IMR-90 (cell line): ENCODE data around the gene ANTXRL. TPM values are rescaled to one million over a fixed set of nuclear protein-coding genes. Genes with fewer than 3 reads are reported as not detected.

ENCODE experiments used
- ATAC-seq: fragments of 200-7000 bp; cut with Tn5 transposase; 2 replicates; pipeline ENCODE4 v1.9.1; 2020; ENCODE audit warnings: low read depth, mild to moderate bottlenecking, moderate library complexity
- BruUV-seq: library from RNA; stranded (reverse); fragments of 400-500 nt; replicated peaks from 2 replicates; lab custom pipeline; 2021; lab: Mats Ljungman, UMichigan
- CTCF ChIA-PET: fragments of 300-600 bp; formaldehyde crosslinking; extraction: SDS; loops from one replicate; lab custom pipeline; 2021; ENCODE audit warnings: antibody characterized with exemption; lab: Yijun Ruan, JAX
- POLR2A ChIA-PET: fragments of 300-600 bp; sonication (Branson Sonifier 250); formaldehyde crosslinking; loops from one replicate; lab custom pipeline; 2022; ENCODE audit warnings: antibody characterized with exemption; ENCODE audit not compliant: unreplicated experiment; lab: Charles Lee
- DNase-seq: peaks from one replicate; pipeline ENCODE4 v3.0.0; 2013
- H2AFZ ChIP-seq: replicated peaks from 2 replicates; pipeline ENCODE3; 2013; ENCODE audit warnings: low read length, mild to moderate bottlenecking; ENCODE audit not compliant: poor library complexity
- H2AK5ac ChIP-seq: 2 replicates; pipeline ENCODE4 v1.6.1; 2013; ENCODE audit warnings: low read depth, low read length, inconsistent platforms
- H2AK9ac ChIP-seq: replicated peaks from 2 replicates; pipeline ENCODE3; 2013; ENCODE audit warnings: mild to moderate bottlenecking, low read depth, low read length, moderate library complexity; ENCODE audit not compliant: poor library complexity
- H2BK120ac ChIP-seq: 2 replicates; pipeline ENCODE4 v1.6.1; 2013; ENCODE audit warnings: low read depth, low read length, inconsistent platforms
- H2BK15ac ChIP-seq: 3 replicates; pipeline ENCODE4 v1.6.1; 2013; ENCODE audit warnings: low read depth, low read length, inconsistent platforms
- H2BK20ac ChIP-seq: 2 replicates; pipeline ENCODE4 v1.6.1; 2013; ENCODE audit warnings: low read depth, mild to moderate bottlenecking, inconsistent platforms, low read length, moderate library complexity
- H2BK5ac ChIP-seq: 2 replicates; pipeline ENCODE4 v1.6.1; 2013; ENCODE audit warnings: mild to moderate bottlenecking, low read depth, low read length, inconsistent platforms; ENCODE audit not compliant: poor library complexity, severe bottlenecking
- H3K14ac ChIP-seq: replicated peaks from 2 replicates; pipeline ENCODE4 v1.6.1; 2013; ENCODE audit warnings: low read depth, low read length, inconsistent platforms
- H3K18ac ChIP-seq: 2 replicates; pipeline ENCODE4 v1.6.1; 2013; ENCODE audit warnings: low read depth, low read length, control low read depth
- H3K23ac ChIP-seq: 2 replicates; pipeline ENCODE4 v1.6.1; 2013; ENCODE audit warnings: low read depth, low read length, inconsistent platforms
- H3K27ac ChIP-seq: 2 replicates; pipeline ENCODE4 v1.5.1; 2013; ENCODE audit warnings: mild to moderate bottlenecking, control low read depth, low read length; ENCODE audit not compliant: insufficient read depth
- H3K27me3 ChIP-seq: 2 replicates; pipeline ENCODE4 v1.6.1; 2013; ENCODE audit warnings: low read length; ENCODE audit not compliant: control insufficient read depth, insufficient read depth
- H3K36me3 ChIP-seq: 2 replicates; pipeline ENCODE4 v1.6.1; 2013; ENCODE audit warnings: low read length, mixed read lengths; ENCODE audit not compliant: control insufficient read depth, insufficient read depth
- H3K4ac ChIP-seq: 2 replicates; pipeline ENCODE4 v1.6.1; 2013; ENCODE audit warnings: low read depth, low read length, inconsistent platforms
- H3K4me1 ChIP-seq: 2 replicates; pipeline ENCODE4 v1.6.1; 2013; ENCODE audit warnings: low read length, mixed read lengths; ENCODE audit not compliant: control insufficient read depth, insufficient read depth
- H3K4me2 ChIP-seq: 2 replicates; pipeline ENCODE4 v1.6.1; 2013; ENCODE audit warnings: low read depth, mild to moderate bottlenecking, control low read depth, low read length, moderate library complexity
- H3K4me3 ChIP-seq: 2 replicates; pipeline ENCODE4 v1.5.1; 2013; ENCODE audit warnings: low read depth, mild to moderate bottlenecking, control low read depth, low read length, moderate library complexity; ENCODE audit not compliant: insufficient read depth
- H3K56ac ChIP-seq: 2 replicates; pipeline ENCODE4 v1.6.1; 2013; ENCODE audit warnings: low read length, inconsistent platforms; ENCODE audit not compliant: insufficient read depth; ENCODE audit errors: extremely low read depth
- H3K79me1 ChIP-seq, 2 experiments: 2 replicates each; pipeline ENCODE4 v1.6.1; 2013; ENCODE audit warnings: low read length in 2 of 2, inconsistent platforms in 1 of 2, low read depth in 1 of 2
- H3K9ac ChIP-seq: 2 replicates; pipeline ENCODE4 v1.6.1; 2013; ENCODE audit warnings: low read depth, low read length, control low read depth
- H3K9me1 ChIP-seq: 2 replicates; pipeline ENCODE4 v1.6.1; 2013; ENCODE audit warnings: low read length, inconsistent platforms; ENCODE audit not compliant: insufficient read depth
- H3K9me3 ChIP-seq: 2 replicates; pipeline ENCODE4 v1.6.1; 2013; ENCODE audit warnings: low read length; ENCODE audit not compliant: control insufficient read depth, insufficient read depth
- H4K20me1 ChIP-seq: 2 replicates; pipeline ENCODE4 v1.6.1; 2013; ENCODE audit warnings: low read length, inconsistent platforms; ENCODE audit not compliant: insufficient read depth
- H4K5ac ChIP-seq: 2 replicates; pipeline ENCODE4 v1.6.1; 2013; ENCODE audit warnings: mild to moderate bottlenecking, low read depth, low read length, control low read depth
- H4K8ac ChIP-seq, 2 experiments: 2 replicates each; pipeline ENCODE4 v1.6.1; 2013; ENCODE audit warnings: low read depth in 2 of 2, low read length in 2 of 2, control low read depth in 1 of 2, inconsistent platforms in 1 of 2
- H4K91ac ChIP-seq: 2 replicates; pipeline ENCODE4 v1.6.1; 2013; ENCODE audit warnings: low read depth, low read length, inconsistent platforms; ENCODE audit not compliant: insufficient read depth
- RFX5 ChIP-seq: IDR thresholded peaks from 2 replicates; pipeline ENCODE4 v1.8.0; 2012; ENCODE audit warnings: low read depth, mild to moderate bottlenecking, low read length, moderate library complexity
- WGBS, 2 experiments: methylation state at CpG; one replicate each; pipeline versions ENCODE4 v1.1.5 to v1.1.7; 2013; ENCODE audit warnings: missing lambda C conversion rate in 2 of 2; ENCODE audit not compliant: insufficient read length in 1 of 2; ENCODE audit errors: extremely low coverage in 2 of 2; 5-methylcytosine and 5-hydroxymethylcytosine counted together
- dilution Hi-C: fragments of 300-500 bp; cut with HindIII; formaldehyde crosslinking; loops from one replicate; pipeline ENCODE4 v1.14.3; 2018; ENCODE audit warnings: low sequenced_read_pairs; ENCODE audit not compliant: unreplicated experiment
- in situ Hi-C: fragments of 300-500 bp; cut with MboI; formaldehyde crosslinking; loops from 3 replicates; pipeline ENCODE4 v1.14.3; 2019; ENCODE audit warnings: low sequenced_read_pairs, inconsistent platforms, mixed read lengths
- intact Hi-C: fragments of 100-400 bp; cut with micrococcal nuclease; formaldehyde crosslinking; loops from 2 replicates; pipeline ENCODE4 v1.10.0; 2022
- polyA plus RNA-seq, 3 experiments: library from polyadenylated mRNA; depleted of rRNA; stranded (reverse); fragments of >200 nt; gene quantifications; 2 replicates each; pipeline ENCODE4 v1.2.3, GENCODE V29; 2012; ENCODE audit warnings: low replicate concordance in 1 of 3
- total RNA-seq: library from RNA; depleted of rRNA; stranded (reverse); fragments of >200 nt; gene quantifications from 2 replicates; pipeline ENCODE4 v1.2.3, GENCODE V29; 2012

ANTXRL gene
- total and polyA plus RNA-seq, 2 of the 4 experiments (the other 2 are of a cell fraction) = not detected

DNA sequence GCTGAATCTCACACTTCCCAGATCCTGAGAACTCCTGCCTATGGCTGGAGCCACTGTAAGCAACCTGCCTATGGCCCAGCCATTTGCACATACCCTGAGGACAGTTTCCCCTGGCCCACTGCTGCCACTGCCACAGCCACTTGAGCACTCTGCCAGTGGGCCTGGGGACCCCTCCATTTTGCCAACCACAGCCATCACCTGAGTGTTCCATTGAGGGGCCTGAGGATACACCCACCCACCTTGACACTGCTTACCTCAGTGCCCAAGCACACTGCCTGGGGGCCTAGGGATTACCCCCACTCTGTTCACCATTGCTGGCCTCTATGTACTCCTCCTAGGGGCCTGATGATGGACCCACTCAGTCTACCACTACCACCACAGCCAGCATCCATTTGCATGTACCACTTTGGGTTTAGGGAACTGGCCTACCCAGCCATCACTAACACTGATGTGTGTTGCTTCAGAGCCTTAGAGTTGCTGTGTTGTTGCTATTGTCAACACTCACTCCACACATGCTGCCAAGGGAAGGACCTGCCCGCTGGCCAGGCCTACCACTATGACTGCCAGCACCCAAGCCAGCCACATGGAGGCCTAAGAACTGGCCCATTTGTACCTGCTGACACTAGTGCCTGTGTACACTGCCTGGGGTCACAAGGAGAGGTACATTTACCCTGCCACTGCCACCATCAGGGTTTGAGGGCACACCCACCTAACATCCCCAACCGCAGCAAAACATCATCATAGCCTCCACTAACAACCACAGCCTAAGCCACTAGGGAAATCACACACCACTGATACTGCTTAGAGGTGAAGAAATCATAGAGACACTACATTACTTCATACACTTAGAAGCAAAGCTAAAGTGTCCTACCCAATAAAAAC lies 45.9 kb upstream of the ANTXRL start:
- Histone ChIP-seq H3K4me2 (no peak overlapping the region), H2BK120ac (no peak overlapping the region; the same call in 1 of the 2 replicates), H3K4ac (0 out of 2 replicates have a peak overlapping the region, but pooled peaks have one; percentile 21), H3K27ac (no peak overlapping the region), H3K9me3 (no peaks in the 10 kb centered on the region), H2AFZ (peak overlapping the region; percentile 5), H4K20me1 (no peaks in the 10 kb centered on the region), H3K4me3 (no peak overlapping the region), H3K9me1 (peaks cover 8% of the 10 kb centered on the region; the same call in 1 of the 2 replicates), H3K27me3 (no peaks in the 10 kb centered on the region), H2BK15ac (no peak overlapping the region), H2AK5ac (peak overlapping the region; percentile 33; the same call in 1 of the 2 replicates), H4K8ac (no peak overlapping the region), H3K14ac (no peak overlapping the region), H3K79me1 (no peaks in the 10 kb centered on the region), H3K56ac (no peak overlapping the region), H3K23ac (no peak overlapping the region), H2BK20ac (no peak overlapping the region), H3K18ac (no peak overlapping the region), H3K9ac (no peak overlapping the region), H2BK5ac (no peak overlapping the region), H3K4me1 (peaks cover 12% of the 10 kb centered on the region), H3K36me3 (no peaks in the 10 kb centered on the region), H4K5ac (no peak overlapping the region), H2AK9ac (no peak overlapping the region), H4K91ac (peak overlapping the region; percentile 9; the same call in 1 of the 2 replicates)
- ATAC-seq = no peak
- POLR2A ChIA-PET = no interaction called here
- in situ Hi-C loops (no loop called here), dilution Hi-C loops (no loop called here), intact Hi-C loops (no loop called here)
- CTCF ChIA-PET = interaction anchor here (1.1 to 2.5 kb wide), 2 partner anchors 11 kb away, joined by 3 to 8 read pairs; no protein-coding TSS in a partner anchor
- no peak for TF ChIP-seq RFX5
- no peak for DNase-seq
- WGBS, 2 experiments = no CpG with 5 or more reads among the region's 2 CpGs
- BruUV-seq = no TSS peak
